ENCODE measurements around the gene AGT.

Gene AGT
- long read RNA-seq, donor 1, transcript AGT-201 (5 exons, 2,291 nt), result major isoform, 30 of 56 reads
- long read RNA-seq, donor 1, partial matches to known transcripts, result 26 of 56 reads
- long read RNA-seq, donor 1, other reads (novel, unspliced or antisense), result 0 of 56 reads
- long read RNA-seq, donor 2, transcript AGT-201 (5 exons, 2,291 nt), result major isoform, 10 of 15 reads
- long read RNA-seq, donor 2, partial matches to known transcripts, result 5 of 15 reads
- long read RNA-seq, donor 2, other reads (novel, unspliced or antisense), result 0 of 15 reads
- long read RNA-seq, donor 3, partial matches to known transcripts, result 0 of 2 reads
- long read RNA-seq, donor 3, other reads (novel, unspliced or antisense), result 0 of 2 reads
- long read RNA-seq, donor 4, transcript AGT-201 (5 exons, 2,291 nt), result major isoform, 11 of 11 reads
- long read RNA-seq, donor 4, partial matches to known transcripts, result 0 of 11 reads
- long read RNA-seq, donor 4, other reads (novel, unspliced or antisense), result 0 of 11 reads
- long read RNA-seq, donor 5, transcript AGT-201 (5 exons, 2,291 nt), result major isoform, 21 of 27 reads
- long read RNA-seq, donor 5, partial matches to known transcripts, result 6 of 27 reads
- long read RNA-seq, donor 5, other reads (novel, unspliced or antisense), result 0 of 27 reads
- long read RNA-seq, donor 6, transcript AGT-201 (5 exons, 2,291 nt), result major isoform, 15 of 34 reads
- long read RNA-seq, donor 6, partial matches to known transcripts, result 19 of 34 reads
- long read RNA-seq, donor 6, other reads (novel, unspliced or antisense), result 0 of 34 reads
- long read RNA-seq, donor 7, transcript AGT-201 (5 exons, 2,291 nt), result major isoform, 19 of 67 reads
- long read RNA-seq, donor 7, partial matches to known transcripts, result 48 of 67 reads
- long read RNA-seq, donor 7, other reads (novel, unspliced or antisense), result 0 of 67 reads
- long read RNA-seq, donor 8, transcript AGT-201 (5 exons, 2,291 nt), result major isoform, 15 of 15 reads
- long read RNA-seq, donor 8, partial matches to known transcripts, result 0 of 15 reads
- long read RNA-seq, donor 8, other reads (novel, unspliced or antisense), result 0 of 15 reads

- DNase-seq, result no peak
Observed at GRCh38 chr1:230713915-230714764, at the start of gene AGT. TSS of gene AGT (minus strand) at chr1:230714122. CDS start at chr1:230710823, 3,299 bp downstream.

DNA sequence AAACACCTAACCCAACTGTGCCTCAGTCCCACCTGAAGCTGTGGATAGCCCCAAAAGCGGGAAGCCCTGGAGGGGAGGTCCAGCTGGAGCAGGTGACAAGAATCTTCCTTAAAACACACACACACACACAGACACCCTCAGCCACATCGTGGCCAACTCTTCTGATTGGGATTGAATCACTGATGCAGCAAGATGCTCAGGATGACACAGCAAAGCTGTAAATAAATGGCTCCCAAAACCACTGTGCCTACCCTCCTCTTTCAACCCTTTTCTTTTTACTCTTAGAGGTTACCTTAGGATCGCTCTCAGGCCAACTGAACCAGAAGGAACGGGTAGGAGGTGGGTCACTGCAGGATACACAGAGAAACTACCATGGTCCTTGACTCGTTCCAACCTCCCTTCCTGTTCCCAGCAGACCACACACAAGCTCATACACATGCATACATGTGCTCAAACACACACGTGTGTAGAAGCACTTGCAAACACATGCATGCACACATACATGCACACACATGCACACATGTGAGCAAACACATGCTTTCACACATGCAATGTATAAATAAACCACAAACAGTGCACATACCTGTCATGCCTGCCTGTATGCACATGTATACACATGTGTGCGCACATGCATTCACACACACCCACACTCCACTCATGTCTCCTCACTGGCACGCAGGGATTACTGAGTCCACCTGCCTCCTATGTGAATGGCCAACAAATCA, 47.7 kb upstream of the AGT start:
- DNase-seq, result no peak

DNA sequence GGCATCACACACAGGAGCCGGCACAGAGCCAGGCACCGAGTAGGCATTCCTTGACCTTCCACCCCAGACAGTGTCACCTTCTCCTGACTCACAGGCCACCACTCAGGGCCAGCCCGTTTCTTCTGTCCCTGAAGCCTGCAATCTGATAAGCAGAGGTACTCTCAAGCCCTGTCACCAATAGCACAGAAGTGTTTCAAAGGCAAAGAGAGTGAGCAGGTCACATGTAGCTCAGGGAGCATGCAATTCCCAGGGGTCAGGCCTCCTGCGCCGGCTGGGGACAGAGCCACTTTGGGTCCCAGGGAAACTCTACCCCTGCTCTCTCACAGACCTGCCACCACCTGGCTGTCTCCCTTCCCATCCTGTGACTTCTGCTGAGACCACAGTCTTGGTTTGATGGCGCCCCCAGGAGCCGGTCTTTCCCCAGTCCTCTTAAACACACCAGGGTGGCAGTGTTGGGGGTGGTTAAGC, 46.5 kb upstream of the AGT start:
- DNase-seq, result no peak

DNA sequence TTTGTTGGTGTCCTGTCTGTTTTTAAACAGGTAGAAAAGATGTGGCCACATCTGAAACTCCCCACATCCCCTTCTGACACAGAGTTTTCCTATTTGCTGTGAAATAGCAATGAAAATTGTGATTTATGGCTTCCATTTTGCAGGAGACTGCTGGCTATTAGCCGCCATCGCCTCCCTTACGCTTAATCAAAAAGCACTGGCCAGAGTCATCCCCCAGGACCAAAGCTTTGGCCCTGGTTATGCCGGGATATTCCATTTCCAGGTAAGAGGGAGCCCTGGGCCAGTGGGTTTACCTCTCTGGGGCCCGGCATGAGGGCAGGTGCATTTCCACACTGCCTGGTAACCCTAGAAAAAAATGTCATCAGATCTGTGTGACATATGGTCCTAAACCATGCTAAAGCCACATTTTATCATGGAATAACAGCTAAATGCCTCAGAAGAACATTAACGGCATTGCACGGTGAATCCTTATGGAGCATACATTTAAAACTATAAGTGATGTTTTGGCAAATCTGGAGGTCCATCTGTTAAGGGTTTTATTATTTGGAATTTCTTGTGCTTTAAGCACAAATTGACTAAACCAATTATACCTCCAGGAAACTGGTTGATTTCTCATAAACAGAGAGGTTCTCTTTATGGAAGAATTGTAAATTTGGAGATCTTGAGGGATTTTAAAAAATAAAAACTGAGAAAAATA, 45.6 kb upstream of the AGT start:
- DNase-seq, result no peak

- DNase-seq, result peak; percentile 57
Observed at GRCh38 chr1:230758709-230759368, 44.9 kb upstream of the AGT start.

- DNase-seq, result no peak
Observed at GRCh38 chr1:230757856-230758708, 44.2 kb upstream of the AGT start.

DNA sequence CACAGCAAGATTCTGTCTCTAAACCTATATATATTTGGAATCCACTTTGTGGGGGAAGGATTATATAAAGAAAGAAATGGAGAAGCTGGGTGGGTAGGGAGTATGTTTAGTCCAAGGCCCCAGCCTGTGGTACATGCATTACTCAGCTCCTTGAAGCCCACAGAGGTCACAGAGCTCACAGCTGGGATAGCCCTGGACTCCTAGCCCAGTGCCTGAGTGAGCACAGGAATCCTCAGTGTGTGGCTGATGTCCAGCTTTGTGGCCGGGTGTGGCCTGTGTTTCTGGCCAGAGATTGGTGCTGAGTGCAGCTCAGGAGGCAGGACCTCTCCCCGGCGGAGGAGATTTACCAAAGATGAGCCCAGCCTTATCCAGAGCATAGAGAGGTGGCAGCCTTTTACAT, 40.9 kb upstream of the AGT start:
- no peak for DNase-seq

DNA sequence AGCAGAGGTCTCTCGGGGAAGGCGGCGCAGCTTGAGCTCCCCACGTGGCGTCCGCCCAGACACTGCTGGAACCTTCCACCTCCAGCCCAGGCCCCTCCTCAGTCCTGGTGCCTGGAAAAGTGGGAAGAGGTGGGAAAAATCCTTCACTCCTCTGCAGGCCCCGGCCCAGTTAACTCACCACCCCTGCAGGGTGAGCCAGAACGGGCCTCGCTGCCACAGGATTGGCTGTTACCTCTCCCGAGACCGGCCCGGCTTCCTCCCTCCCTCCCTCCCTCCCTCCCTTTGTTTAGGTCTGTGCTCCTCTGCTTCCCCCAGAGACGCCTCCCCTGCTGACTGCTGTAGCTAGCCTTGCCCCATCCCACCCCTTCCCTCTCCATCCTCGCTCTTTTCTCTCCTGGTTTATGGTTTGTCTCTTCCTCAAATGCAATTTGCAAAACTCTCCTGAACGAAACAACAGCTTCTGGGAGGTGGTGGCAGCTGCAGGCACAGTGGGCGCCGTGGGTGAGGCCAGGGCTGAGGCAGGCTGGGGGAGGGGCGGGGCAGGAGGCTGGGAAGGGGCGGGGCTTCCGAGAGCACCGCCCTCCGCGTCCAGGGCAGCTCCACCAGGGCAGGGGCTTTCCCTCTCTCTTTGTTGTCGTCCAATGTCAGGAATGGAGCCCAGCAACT, 39.8 kb upstream of the AGT start:
- peak; percentile 73 for DNase-seq

- no peak for DNase-seq
Observed at GRCh38 chr1:230753191-230753585, 39.3 kb upstream of the AGT start.

GRCh38 chr1:230752407-230752806, 38.5 kb upstream of the AGT start:
- DNase-seq, result peak; percentile 61

GRCh38 chr1:230750986-230751625, 37.2 kb upstream of the AGT start:
- DNase-seq, result no peak

DNA sequence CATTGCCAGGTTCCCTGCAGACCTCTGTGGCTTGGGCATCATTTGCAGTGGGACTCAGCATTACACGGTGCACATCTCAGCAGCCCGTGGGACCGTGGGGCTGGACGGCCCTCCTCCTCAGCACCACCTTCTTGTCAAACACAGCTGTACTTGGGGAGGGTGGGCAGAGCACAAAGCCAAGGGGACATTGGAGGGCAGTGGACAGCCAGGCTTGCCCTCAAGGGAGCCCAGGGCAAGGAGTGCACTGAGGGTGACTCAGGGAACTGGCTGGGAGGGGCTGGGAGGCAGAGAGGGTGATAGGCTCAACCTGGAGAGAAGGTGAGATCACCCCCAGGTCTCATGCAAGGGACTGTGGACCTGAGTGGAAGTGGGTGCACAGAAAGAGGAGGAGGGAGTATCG, 36.7 kb upstream of the AGT start:
- no peak for DNase-seq

DNA sequence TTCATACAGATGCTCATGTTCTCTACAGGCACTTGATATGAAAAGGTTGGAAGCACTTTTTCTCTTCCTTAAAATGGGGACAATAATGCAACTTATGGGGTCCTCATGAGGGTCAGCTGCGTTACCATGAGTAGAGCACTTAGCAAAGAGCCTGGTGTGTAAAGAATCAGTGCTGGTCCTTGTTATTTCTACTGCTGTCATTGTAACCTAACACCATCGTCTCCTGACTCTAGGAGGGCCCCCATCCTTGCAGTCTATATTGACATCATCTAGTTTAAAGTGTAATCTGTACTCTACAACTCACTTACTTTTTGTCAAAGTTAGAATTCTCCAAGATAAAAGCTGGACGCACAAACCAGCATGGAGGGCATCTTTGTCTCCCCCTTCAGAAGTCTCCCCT, 35.7 kb upstream of the AGT start:
- DNase-seq, result no peak

DNA sequence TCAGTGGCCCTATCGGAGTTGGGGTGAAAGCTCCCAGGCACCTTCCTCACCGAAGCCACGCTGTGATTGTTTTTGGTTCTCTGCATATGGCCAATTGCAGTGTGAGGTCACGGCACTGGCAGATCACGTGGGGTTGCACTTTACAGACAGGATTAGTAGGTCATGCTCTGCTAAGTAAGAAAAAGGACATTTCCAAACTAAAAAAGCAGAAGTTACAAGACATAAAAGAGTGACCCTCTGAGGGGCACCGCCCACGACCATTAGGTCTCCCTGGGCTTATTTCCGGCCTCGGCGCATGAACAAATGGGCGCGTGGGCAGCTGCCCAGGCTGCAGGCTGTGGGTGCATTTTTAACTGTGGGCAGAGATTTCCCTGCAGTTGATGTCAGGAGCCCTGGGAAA, 35.2 kb upstream of the AGT start:
- DNase-seq, result no peak

- DNase-seq, result no peak
Observed at GRCh38 chr1:230747890-230748800, 34.2 kb upstream of the AGT start.

GRCh38 chr1:230747127-230747730, 33.3 kb upstream of the AGT start, which contains the start of gene CAPN9:
TSS of gene CAPN9 (plus strand) at chr1:230747388. CDS start at chr1:230747497, 109 bp downstream.
- no peak for DNase-seq

All from right kidney (tissue), 9 donors.